IPS-15b (cell line): Measurements from ENCODE around the gene CDC37.
A peak's percentile ranks its signal among the peaks of the same experiment; 100 is the strongest.
"Not testable (repeated sequence)": the region's sequence is repeated elsewhere in the genome, so short reads cannot be mapped to it uniquely, and the experiment has no call there.

ENCODE experiments used
- H3K27me3 ChIP-seq: one replicate; pipeline ENCODE4 v1.6.1; 2013; ENCODE audit warnings: low read length; ENCODE audit not compliant: control insufficient read depth, insufficient read depth
- H3K36me3 ChIP-seq: one replicate; pipeline ENCODE4 v1.6.1; 2013; ENCODE audit warnings: low read length; ENCODE audit not compliant: control insufficient read depth, insufficient read depth
- H3K4me1 ChIP-seq: one replicate; pipeline ENCODE4 v1.6.1; 2013; ENCODE audit warnings: mild to moderate bottlenecking, low read length; ENCODE audit not compliant: control insufficient read depth, insufficient read depth
- H3K4me3 ChIP-seq: one replicate; pipeline ENCODE4 v1.5.1; 2013; ENCODE audit warnings: low read depth, low read length
- H3K9ac ChIP-seq: one replicate; pipeline ENCODE4 v1.6.1; 2013; ENCODE audit warnings: low read depth, mild to moderate bottlenecking, low read length
- H3K9me3 ChIP-seq: one replicate; pipeline ENCODE4 v1.6.1; 2013; ENCODE audit warnings: mild to moderate bottlenecking, low read length; ENCODE audit not compliant: control insufficient read depth, insufficient read depth

The CDC37 gene

GRCh38 chr19:10388957-10389356 is 14.4 kb downstream of the CDC37 start:
- Histone ChIP-seq H3K36me3 (peaks cover 17% of the 10 kb centered on the region), H3K9me3 (no peaks in the 10 kb centered on the region), H3K4me1 (no peaks in the 10 kb centered on the region), H3K27me3 (no peaks in the 10 kb centered on the region), H3K9ac (no peak overlapping the region), H3K4me3 (no peak overlapping the region)

GRCh38 chr19:10384580-10384979 is 18.8 kb downstream of the CDC37 start:
- H3K36me3 ChIP-seq: no peaks in the 10 kb centered on the region
- no peak overlapping the region for H3K4me3 ChIP-seq
- H3K9me3 ChIP-seq: no peaks in the 10 kb centered on the region
- no peak overlapping the region for H3K9ac ChIP-seq
- H3K4me1 ChIP-seq: peaks cover 2% of the 10 kb centered on the region
- H3K27me3 ChIP-seq: no peaks in the 10 kb centered on the region

- H3K36me3 ChIP-seq, H3K4me1 ChIP-seq, H3K27me3 ChIP-seq, H3K4me3 ChIP-seq, H3K9ac ChIP-seq, H3K9me3 ChIP-seq: not testable (repeated sequence)
These were observed 20.2 kb downstream of the CDC37 start for GRCh38 chr19:10383223-10383499.

GRCh38 chr19:10380313-10381102 is 22.8 kb downstream of the CDC37 start, which contains the start of gene TYK2:
Gene TYK2 (minus strand): TSS chr19:10380572. CDS start chr19:10378406, 2,166 bp downstream.
- no peaks in the 10 kb centered on the region for H3K9me3 ChIP-seq
- peak within 1 kb of the TSS; percentile 87 for H3K9ac ChIP-seq
- peak within 1 kb of the TSS; percentile 95 for H3K4me3 ChIP-seq
- peaks cover 2% of the 10 kb centered on the region for H3K4me1 ChIP-seq
- peaks cover 9% of the 10 kb centered on the region for H3K36me3 ChIP-seq
- H3K27me3 ChIP-seq: no peaks in the 10 kb centered on the region

- Histone ChIP-seq H3K4me1 (peaks cover 2% of the 10 kb centered on the region), H3K4me3 (peak overlapping the region; percentile 95), H3K9ac (peak overlapping the region; percentile 87), H3K27me3 (no peaks in the 10 kb centered on the region), H3K36me3 (peaks cover 9% of the 10 kb centered on the region), H3K9me3 (no peaks in the 10 kb centered on the region)
These were observed 23.4 kb downstream of the CDC37 start for GRCh38 chr19:10379880-10380312.

GRCh38 chr19:10378124-10378523 is 25.2 kb downstream of the CDC37 start:
- H3K9ac ChIP-seq: no peak overlapping the region
- H3K4me3 ChIP-seq: no peak overlapping the region
- no peaks in the 10 kb centered on the region for H3K9me3 ChIP-seq
- peaks cover 2% of the 10 kb centered on the region for H3K4me1 ChIP-seq
- no peaks in the 10 kb centered on the region for H3K27me3 ChIP-seq
- peaks cover 9% of the 10 kb centered on the region for H3K36me3 ChIP-seq

GRCh38 chr19:10377140-10377640 is 26.2 kb downstream of the CDC37 start:
- not testable (repeated sequence) for H3K27me3 ChIP-seq, H3K4me3 ChIP-seq, H3K9ac ChIP-seq, H3K4me1 ChIP-seq, H3K9me3 ChIP-seq, H3K36me3 ChIP-seq

- Histone ChIP-seq H3K4me3 (no peak overlapping the region), H3K9ac (no peak overlapping the region), H3K4me1 (peaks cover 2% of the 10 kb centered on the region), H3K9me3 (no peaks in the 10 kb centered on the region), H3K36me3 (peaks cover 12% of the 10 kb centered on the region), H3K27me3 (no peaks in the 10 kb centered on the region)
These were observed 28.4 kb downstream of the CDC37 start for GRCh38 chr19:10374931-10375330.

GRCh38 chr19:10372690-10373089 is 30.7 kb downstream of the CDC37 start:
- Histone ChIP-seq H3K9ac (no peak overlapping the region), H3K36me3 (peaks cover 7% of the 10 kb centered on the region), H3K4me3 (no peak overlapping the region), H3K9me3 (no peaks in the 10 kb centered on the region), H3K27me3 (no peaks in the 10 kb centered on the region), H3K4me1 (no peaks in the 10 kb centered on the region)

- no peaks in the 10 kb centered on the region for H3K27me3 ChIP-seq
- no peak overlapping the region for H3K4me3 ChIP-seq
- H3K4me1 ChIP-seq: no peaks in the 10 kb centered on the region
- H3K36me3 ChIP-seq: peaks cover 35% of the 10 kb centered on the region
- H3K9me3 ChIP-seq: no peaks in the 10 kb centered on the region
- H3K9ac ChIP-seq: no peak overlapping the region
These were observed 35.1 kb downstream of the CDC37 start for GRCh38 chr19:10368101-10368803.

GRCh38 chr19:10366950-10367512 is 36.3 kb downstream of the CDC37 start:
- not testable (repeated sequence) for H3K4me1 ChIP-seq, H3K9me3 ChIP-seq, H3K27me3 ChIP-seq, H3K9ac ChIP-seq, H3K4me3 ChIP-seq
- H3K36me3 ChIP-seq: peaks cover 39% of the 10 kb centered on the region

- Histone ChIP-seq H3K9ac (no peak overlapping the region), H3K9me3 (no peaks in the 10 kb centered on the region), H3K4me3 (no peak overlapping the region), H3K36me3 (peaks cover 45% of the 10 kb centered on the region), H3K27me3 (no peaks in the 10 kb centered on the region), H3K4me1 (no peaks in the 10 kb centered on the region)
These were observed 37.8 kb downstream of the CDC37 start for GRCh38 chr19:10365518-10365917.
